ENCODE measurements around the gene ABHD6. TPM values are rescaled to one million over a fixed set of nuclear protein-coding genes. Genes with fewer than 3 reads are reported as not detected.

ABHD6 gene
- total RNA-seq, 1 experiment from 2014 or later: 6.5 TPM

DNA sequence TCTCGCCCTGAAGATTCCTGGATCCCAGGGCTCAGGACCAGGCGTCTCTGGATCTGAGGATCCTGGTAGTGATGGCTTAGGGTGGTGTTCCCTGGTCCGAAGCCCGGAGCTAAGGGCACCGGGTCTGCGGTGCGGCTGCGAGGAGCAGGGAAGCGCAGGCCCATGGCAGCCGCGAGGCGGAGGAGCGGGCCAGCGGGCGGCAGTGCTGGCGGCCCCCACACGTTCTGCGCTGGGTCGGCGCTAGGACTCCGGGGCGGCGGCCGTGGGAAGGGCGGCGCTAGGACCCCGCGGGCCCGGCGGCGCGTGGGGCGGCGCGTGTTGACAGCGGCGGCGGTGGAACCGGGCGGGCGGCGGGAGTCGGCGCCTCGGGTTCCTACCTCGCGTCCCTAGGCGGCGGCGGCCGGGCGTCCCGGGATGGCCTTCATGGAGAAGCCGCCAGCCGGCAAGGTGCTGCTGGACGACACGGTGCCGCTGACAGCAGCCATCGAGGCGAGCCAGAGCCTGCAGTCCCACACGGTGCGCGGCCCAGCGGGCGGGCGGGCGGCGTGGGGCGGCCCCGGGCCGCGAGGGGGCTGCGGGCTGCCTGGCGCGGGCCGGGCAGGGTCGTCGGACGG lies 95.1 kb downstream of the ABHD6 start, which contains the start of gene PXK:
TSS of gene PXK (plus strand) at position 318 of the 614 bp plus-strand sequence. CDS start at position 415, 97 bp downstream.
- CTCF ChIA-PET: interaction anchor here (0.6 to 1.9 kb wide), 3 partner anchors 82 to 298 kb away, joined by 3 to 9 read pairs (median 7); no protein-coding TSS in a partner anchor
- intact Hi-C loops (cut with micrococcal nuclease; ENCODE audit: unreplicated experiment): loop anchor here (2.0 to 5.0 kb wide), 2 partner anchors 50 to 82 kb away; no protein-coding TSS in a partner anchor
- BruUV-seq (replicated peaks): no TSS peak

DNA sequence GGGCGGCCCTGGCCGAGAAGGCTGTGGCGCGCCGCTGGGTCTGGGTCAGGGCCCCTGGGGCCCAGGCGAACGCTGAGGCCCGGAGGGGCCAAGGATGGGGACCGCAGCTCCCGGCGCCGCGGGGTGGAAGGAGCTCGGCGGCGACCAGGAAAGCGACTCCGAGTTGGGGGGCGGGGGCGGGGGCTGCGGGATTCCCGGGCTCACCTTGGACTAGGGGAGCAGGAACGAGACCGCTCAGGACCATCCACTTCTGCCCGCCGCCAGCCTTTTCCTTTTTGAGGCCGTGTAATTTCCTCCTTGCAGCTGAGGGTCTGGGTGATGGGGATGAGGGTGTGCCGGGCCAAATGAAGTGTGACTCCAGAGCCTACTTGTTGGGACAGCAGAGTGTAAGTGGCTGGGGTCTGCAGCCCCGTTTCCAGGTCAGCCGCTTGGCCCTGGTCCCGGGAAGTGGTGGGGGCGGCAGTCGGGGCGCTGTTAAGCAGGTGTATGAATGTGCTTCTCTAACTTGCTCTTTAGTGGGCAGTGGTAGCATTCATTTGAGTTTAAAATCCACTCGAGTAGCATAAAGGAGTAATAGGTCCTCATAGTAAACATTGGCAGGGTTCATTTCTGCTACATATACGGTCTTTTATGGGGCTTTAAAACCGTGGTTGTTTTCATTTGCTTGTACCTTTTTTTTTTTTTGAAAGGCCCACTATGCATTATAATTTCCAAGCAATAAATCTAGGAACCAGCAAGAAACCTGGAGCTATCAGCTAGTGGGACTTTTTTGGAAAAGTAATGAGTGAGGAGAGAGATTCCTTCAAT lies 95.8 kb downstream of the ABHD6 start:
- Histone ChIP-seq H3K27ac (0 out of 2 replicates have a peak overlapping the region, but pooled peaks have one; percentile 15), H3K79me2 (ENCODE audit: low read depth) (0 out of 2 replicates have a peak, but pooled peaks cover 4% of the 10 kb centered on the region), H3K4me2 (peak overlapping the region; percentile 92), H3K9me3 (ENCODE audit: insufficient read depth, low read depth) (no peaks in the 10 kb centered on the region), H4K20me1 (ENCODE audit: insufficient read depth) (no peaks in the 10 kb centered on the region), H3K9me2 (ENCODE audit: insufficient read depth) (no peaks in the 10 kb centered on the region; the same call in 1 of the 2 replicates), H2AFZ (peak overlapping the region; percentile 82), H3K36me3 (ENCODE audit: low read depth) (no peaks in the 10 kb centered on the region), H3K4me1 (replicated peaks; ENCODE audit: insufficient read depth) (peaks cover 30% of the 10 kb centered on the region), H3K27me3 (ENCODE audit: insufficient read depth, low read depth) (no peaks in the 10 kb centered on the region), H3K4me3 (peak overlapping the region; percentile 72), H3F3A (ENCODE audit: insufficient read depth, low read depth) (peaks cover 19% of the 10 kb centered on the region; the same call in 1 of the 2 replicates)
- no TSS peak for BruUV-seq (replicated peaks)
- peak in 1 of 2 experiments; percentile 22 for DNase-seq
- ChIA-PET CTCF (interaction anchor here (0.6 to 1.9 kb wide), 5 partner anchors 82 to 327 kb away, joined by 3 to 9 read pairs (median 4); no protein-coding TSS in a partner anchor), POLR2A (ENCODE audit: unreplicated experiment) (interaction anchor here (0.6 kb wide), 1 partner anchor 106 kb away, joined by 3 read pairs; no protein-coding TSS in a partner anchor)
- intact Hi-C loops (cut with micrococcal nuclease; ENCODE audit: unreplicated experiment): loop anchor here (2.0 to 5.0 kb wide), 2 partner anchors 49 to 81 kb away; no protein-coding TSS in a partner anchor
- TF ChIP-seq EZH2 (IDR thresholded peaks at IDR 0.05; ENCODE audit: low read depth) (no peak), CTCF (conservative IDR thresholded peaks at IDR 0.05) (no peak; the same call in 1 of the 2 replicates)

More for the DNA sequence above, 95.1 kb downstream of the ABHD6 start, which contains the start of gene PXK:
- TF ChIP-seq EZH2 (IDR thresholded peaks at IDR 0.05; ENCODE audit: low read depth) (no peak), CTCF (conservative IDR thresholded peaks at IDR 0.05) (no peak)
- H3K9me3 ChIP-seq (ENCODE audit: insufficient read depth, low read depth): no peaks in the 10 kb centered on the region
- H3K4me3 ChIP-seq: peak within 1 kb of the TSS; percentile 72
- no peaks in the 10 kb centered on the region; the same call in 1 of the 2 replicates for H3K9me2 ChIP-seq (ENCODE audit: insufficient read depth)
- 0 out of 2 replicates have a peak, but pooled peaks cover 4% of the 10 kb centered on the region for H3K79me2 ChIP-seq (ENCODE audit: low read depth)
- H4K20me1 ChIP-seq (ENCODE audit: insufficient read depth): no peaks in the 10 kb centered on the region
- peak within 1 kb of the TSS; percentile 82 for H2AFZ ChIP-seq
- H3K4me2 ChIP-seq: peak within 1 kb of the TSS; percentile 92
- H3F3A ChIP-seq (ENCODE audit: insufficient read depth, low read depth): peaks cover 19% of the 10 kb centered on the region; the same call in 1 of the 2 replicates
- 0 out of 2 replicates have a peak within 1 kb of the TSS, but pooled peaks have one; percentile 15 for H3K27ac ChIP-seq
- POLR2A ChIA-PET (ENCODE audit: unreplicated experiment): no interaction called here
- H3K27me3 ChIP-seq (ENCODE audit: insufficient read depth, low read depth): no peaks in the 10 kb centered on the region
- H3K36me3 ChIP-seq (ENCODE audit: low read depth): no peaks in the 10 kb centered on the region
- peaks cover 30% of the 10 kb centered on the region for H3K4me1 ChIP-seq (replicated peaks; ENCODE audit: insufficient read depth)
- DNase-seq: peak in 1 of 2 experiments; percentile 70

DNA sequence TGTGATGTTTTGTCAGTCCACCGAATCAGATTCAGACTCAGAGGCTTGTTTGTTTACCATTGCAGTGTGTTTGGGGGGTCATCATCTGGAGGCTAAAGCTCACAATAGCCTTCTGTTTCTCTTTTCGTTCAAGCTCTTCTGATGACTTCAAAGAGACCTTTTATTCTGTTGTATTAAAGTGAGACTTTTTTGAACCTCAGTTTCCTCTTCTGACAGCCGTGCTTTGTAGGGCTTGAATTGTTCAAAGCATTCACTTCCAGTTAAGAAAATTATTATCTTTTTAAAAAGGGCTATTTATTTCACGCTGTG lies 96.4 kb downstream of the ABHD6 start:
- H3K9me2 ChIP-seq (ENCODE audit: insufficient read depth): no peaks in the 10 kb centered on the region; the same call in 1 of the 2 replicates
- H3F3A ChIP-seq (ENCODE audit: insufficient read depth, low read depth): peaks cover 19% of the 10 kb centered on the region; the same call in 1 of the 2 replicates
- no peaks in the 10 kb centered on the region for H4K20me1 ChIP-seq (ENCODE audit: insufficient read depth)
- H3K4me1 ChIP-seq (replicated peaks; ENCODE audit: insufficient read depth): peaks cover 30% of the 10 kb centered on the region
- no peak for DNase-seq
- H3K36me3 ChIP-seq (ENCODE audit: low read depth): no peaks in the 10 kb centered on the region
- TF ChIP-seq CTCF (conservative IDR thresholded peaks at IDR 0.05) (no peak), EZH2 (IDR thresholded peaks at IDR 0.05; ENCODE audit: low read depth) (no peak)
- intact Hi-C loops (cut with micrococcal nuclease; ENCODE audit: unreplicated experiment): loop anchor here (5.0 kb wide), 1 partner anchor 48 kb away; no protein-coding TSS in a partner anchor
- H3K9me3 ChIP-seq (ENCODE audit: insufficient read depth, low read depth): no peaks in the 10 kb centered on the region
- H3K4me3 ChIP-seq: peak overlapping the region; percentile 72
- POLR2A ChIA-PET (ENCODE audit: unreplicated experiment): no interaction called here
- CTCF ChIA-PET: interaction anchor here (0.6 to 1.9 kb wide), 5 partner anchors 27 to 327 kb away, joined by 3 to 9 read pairs (median 4); no protein-coding TSS in a partner anchor
- H3K27ac ChIP-seq: peak overlapping the region; percentile 96; the same call in 1 of the 2 replicates
- peak overlapping the region; percentile 92 for H3K4me2 ChIP-seq
- no peaks in the 10 kb centered on the region for H3K27me3 ChIP-seq (ENCODE audit: insufficient read depth, low read depth)
- H2AFZ ChIP-seq: peak overlapping the region; percentile 82
- no TSS peak for BruUV-seq (replicated peaks)
- 0 out of 2 replicates have a peak, but pooled peaks cover 4% of the 10 kb centered on the region for H3K79me2 ChIP-seq (ENCODE audit: low read depth)
